HEK293 (cell line): ENCODE results near the gene ARHGEF4.

Experiments used
- CTCF ChIA-PET: fragments of 350-600 bp; formaldehyde crosslinking; extraction: SDS; loops from one replicate; lab custom pipeline; 2021; ENCODE audit warnings: antibody characterized with exemption; lab: Yijun Ruan, JAX
- POLR2A ChIA-PET: fragments of 300-600 bp; formaldehyde crosslinking; extraction: SDS; loops from one replicate; lab custom pipeline; 2020; ENCODE audit warnings: antibody characterized with exemption, inconsistent platforms; lab: Yijun Ruan, JAX
- H3K27ac ChIP-seq: fragments of 200-500 bp; sonication (Bioruptor generic); 2 replicates; pipeline ENCODE4 v1.5.1; 2014; ENCODE audit warnings: low read depth, low read length, control low read depth, inconsistent platforms; ENCODE audit errors: extremely low read depth
- H3K36me3 ChIP-seq, 2 experiments: fragments of 200-500 bp in 1 of 2; sonication (Bioruptor generic) in 1 of 2; 1 replicate in 1 of 2; 2 replicates in 1 of 2; pipeline ENCODE4 v1.5.1; 2014 to 2017; ENCODE audit warnings: inconsistent platforms in 2 of 2, low read length in 2 of 2; ENCODE audit not compliant: control insufficient read depth in 2 of 2, insufficient read depth in 1 of 2
- H3K4me1 ChIP-seq: fragments of 200-500 bp; sonication (Bioruptor generic); 2 replicates; pipeline ENCODE4 v1.5.1; 2014; ENCODE audit warnings: mild to moderate bottlenecking, low read length, inconsistent platforms; ENCODE audit not compliant: control insufficient read depth, insufficient read depth
- H3K4me3 ChIP-seq: 2 replicates; pipeline ENCODE4 v1.5.1; 2011; ENCODE audit warnings: low read depth, mild to moderate bottlenecking, control low read depth, low read length, moderate library complexity
- H3K9me3 ChIP-seq: fragments of 200-500 bp; sonication (Bioruptor generic); 2 replicates; pipeline ENCODE4 v1.5.1; 2014; ENCODE audit warnings: low read depth, low read length, inconsistent platforms; ENCODE audit not compliant: control insufficient read depth, insufficient read depth
- GLIS2 ChIP-seq: fragments of 450-650 bp; formaldehyde crosslinking; IDR thresholded peaks from 2 replicates; pipeline ENCODE4 v1.5.1; 2016; ENCODE audit warnings: missing biosample characterization, missing genetic modification characterization
- HOXA7 ChIP-seq: sonication (generic); formaldehyde crosslinking; IDR thresholded peaks from 2 replicates; pipeline ENCODE4 v1.8.1; 2022; ENCODE audit warnings: missing genetic modification reagents, borderline replicate concordance
- HOXC10 ChIP-seq: sonication (generic); formaldehyde crosslinking; IDR thresholded peaks from 2 replicates; pipeline ENCODE4 v1.8.1; 2023; ENCODE audit warnings: mild to moderate bottlenecking, missing genetic modification reagents
- IKZF3 ChIP-seq: fragments of 450-650 bp; IDR thresholded peaks from 2 replicates; pipeline ENCODE4 v1.5.0; 2018; ENCODE audit warnings: missing biosample characterization, mild to moderate bottlenecking, missing genetic modification characterization, moderate library complexity
- REPIN1 ChIP-seq: fragments of 450-650 bp; formaldehyde crosslinking; IDR thresholded peaks from 2 replicates; pipeline ENCODE4 v1.5.1; 2017; ENCODE audit warnings: missing biosample characterization, missing genetic modification characterization, low read depth
- SP3 ChIP-seq: fragments of 450-650 bp; formaldehyde crosslinking; IDR thresholded peaks from 2 replicates; pipeline ENCODE4 v1.5.1; 2016; ENCODE audit warnings: missing biosample characterization, missing genetic modification characterization
- SP7 ChIP-seq: fragments of 450-650 bp; formaldehyde crosslinking; IDR thresholded peaks from 2 replicates; pipeline ENCODE4 v1.5.1; 2016; ENCODE audit warnings: missing biosample characterization, missing genetic modification characterization
- TRIM28 ChIP-seq: IDR thresholded peaks from 2 replicates; pipeline ENCODE4 v1.6.1; 2011; ENCODE audit warnings: low read length, control low read depth, borderline replicate concordance
- ZBTB20 ChIP-seq: fragments of 450-650 bp; formaldehyde crosslinking; IDR thresholded peaks from 2 replicates; pipeline ENCODE4 v1.5.1; 2016; ENCODE audit warnings: missing biosample characterization, missing genetic modification characterization
- ZBTB26 ChIP-seq: fragments of 450-650 bp; formaldehyde crosslinking; optimal IDR thresholded peaks from 2 replicates; pipeline ENCODE3; 2016; ENCODE audit warnings: missing biosample characterization, mild to moderate bottlenecking, missing genetic modification characterization
- ZFHX2 ChIP-seq: fragments of 450-650 bp; formaldehyde crosslinking; conservative IDR thresholded peaks from 2 replicates; pipeline ENCODE4 v1.5.1; 2016; ENCODE audit warnings: missing biosample characterization, missing genetic modification characterization
- ZFP3 ChIP-seq: fragments of 450-650 bp; formaldehyde crosslinking; IDR thresholded peaks from 2 replicates; pipeline ENCODE4 v1.5.1; 2016; ENCODE audit warnings: low read depth, missing biosample characterization, missing genetic modification characterization
- ZNF202 ChIP-seq: fragments of 450-650 bp; formaldehyde crosslinking; IDR thresholded peaks from 2 replicates; pipeline ENCODE4 v1.5.1; 2016; ENCODE audit warnings: missing biosample characterization, missing genetic modification characterization, borderline replicate concordance
- ZNF221 ChIP-seq: fragments of 450-650 bp; formaldehyde crosslinking; IDR thresholded peaks from 2 replicates; pipeline ENCODE4 v1.5.1; 2017; ENCODE audit warnings: missing biosample characterization, missing genetic modification characterization, borderline replicate concordance
- ZNF24 ChIP-seq: fragments of 450-650 bp; formaldehyde crosslinking; IDR thresholded peaks from 2 replicates; pipeline ENCODE4 v1.5.1; 2016; ENCODE audit warnings: missing biosample characterization, missing genetic modification characterization
- ZNF449 ChIP-seq: fragments of 450-650 bp; formaldehyde crosslinking; IDR thresholded peaks from 2 replicates; pipeline ENCODE4 v1.5.1; 2017; ENCODE audit warnings: missing biosample characterization, mild to moderate bottlenecking, missing genetic modification characterization, moderate library complexity
- ZNF518A ChIP-seq: fragments of 450-650 bp; formaldehyde crosslinking; conservative IDR thresholded peaks from 2 replicates; pipeline ENCODE4 v1.5.1; 2016; ENCODE audit warnings: low read depth, missing biosample characterization, missing genetic modification characterization
- ZNF621 ChIP-seq: fragments of 450-650 bp; formaldehyde crosslinking; IDR thresholded peaks from 2 replicates; pipeline ENCODE4 v1.5.1; 2017; ENCODE audit warnings: missing biosample characterization, missing genetic modification characterization
- ZNF624 ChIP-seq: fragments of 450-650 bp; formaldehyde crosslinking; IDR thresholded peaks from 2 replicates; pipeline ENCODE4 v1.5.1; 2017; ENCODE audit warnings: missing biosample characterization, missing genetic modification characterization
- ZNF629 ChIP-seq: fragments of 450-650 bp; formaldehyde crosslinking; IDR thresholded peaks from 2 replicates; pipeline ENCODE4 v1.5.1; 2017; ENCODE audit warnings: missing biosample characterization, missing genetic modification characterization
- ZNF660 ChIP-seq: fragments of 450-650 bp; IDR thresholded peaks from 2 replicates; pipeline ENCODE4 v1.5.1; 2018; ENCODE audit warnings: missing biosample characterization, mild to moderate bottlenecking, missing genetic modification characterization
- ZNF677 ChIP-seq: fragments of 450-650 bp; IDR thresholded peaks from 2 replicates; pipeline ENCODE4 v1.5.0; 2018; ENCODE audit warnings: missing biosample characterization, mild to moderate bottlenecking, missing genetic modification characterization, moderate library complexity
- ZNF747 ChIP-seq: fragments of 450-650 bp; formaldehyde crosslinking; IDR thresholded peaks from 2 replicates; pipeline ENCODE4 v1.5.1; 2016; ENCODE audit warnings: missing biosample characterization, missing genetic modification characterization
- ZNF76 ChIP-seq: fragments of 450-650 bp; formaldehyde crosslinking; IDR thresholded peaks from 2 replicates; pipeline ENCODE4; 2016; ENCODE audit warnings: low read depth, missing biosample characterization, missing genetic modification characterization, borderline replicate concordance
- ZNF785 ChIP-seq: fragments of 450-650 bp; formaldehyde crosslinking; IDR thresholded peaks from 2 replicates; pipeline ENCODE4 v1.5.1; 2016; ENCODE audit warnings: missing biosample characterization, missing genetic modification characterization

The ARHGEF4 gene

GRCh38 chr2:131004446-131005209, 167.9 kb downstream of the ARHGEF4 start:
- H3K4me3 ChIP-seq: no peak overlapping the region
- no peaks in the 10 kb centered on the region for H3K9me3 ChIP-seq
- TF ChIP-seq ZNF518A (tag by site-specific recombination) (no peak), REPIN1 (tag by site-specific recombination) (no peak), ZNF221 (tag by site-specific recombination) (no peak), SP3 (tag by site-specific recombination) (no peak), GLIS2 (tag by site-specific recombination) (no peak), SP7 (no peak), ZNF24 (tag by site-specific recombination) (no peak), ZNF202 (tag by site-specific recombination) (no peak), ZNF677 (no peak), ZFHX2 (no peak)
- TF ChIP-seq, all 188 proteins: peak for 0
- no peaks in the 10 kb centered on the region for H3K4me1 ChIP-seq
- CTCF ChIA-PET: no interaction called here
- no peak overlapping the region for H3K27ac ChIP-seq
- no peaks in the 10 kb centered on the region for H3K36me3 ChIP-seq
- POLR2A ChIA-PET: no interaction called here

GRCh38 chr2:131005216-131005935, 168.7 kb downstream of the ARHGEF4 start:
- TF ChIP-seq ZNF624 (tag by site-specific recombination) (no peak), ZNF76 (no peak)
- Histone ChIP-seq H3K4me1 (no peaks in the 10 kb centered on the region), H3K36me3 (no peaks in the 10 kb centered on the region), H3K27ac (no peak overlapping the region), H3K9me3 (no peaks in the 10 kb centered on the region), H3K4me3 (no peak overlapping the region)
- POLR2A ChIA-PET: no interaction called here
- CTCF ChIA-PET: no interaction called here

GRCh38 chr2:131006561-131006960, 169.8 kb downstream of the ARHGEF4 start:
- Histone ChIP-seq H3K27ac (no peak overlapping the region), H3K4me3 (no peak overlapping the region), H3K4me1 (no peaks in the 10 kb centered on the region), H3K36me3 (no peaks in the 10 kb centered on the region), H3K9me3 (no peaks in the 10 kb centered on the region)
- TF ChIP-seq ZBTB26: no peak
- TF ChIP-seq ZNF747 (tag by site-specific recombination): no peak
- TF ChIP-seq ZNF621 (tag by site-specific recombination): no peak
- TF ChIP-seq HOXC10 (CRISPR knock-in tag): no peak
- TF ChIP-seq ZNF785 (tag by site-specific recombination): no peak
- no peak for TF ChIP-seq ZNF449 (tag by site-specific recombination)
- TF ChIP-seq ZNF629 (tag by site-specific recombination): no peak
- no peak for TF ChIP-seq ZFP3 (tag by site-specific recombination)
- no peak for TF ChIP-seq IKZF3
- no peak for TF ChIP-seq TRIM28
- TF ChIP-seq ZNF660 (tag by site-specific recombination): no peak
- TF ChIP-seq GLIS2 (tag by site-specific recombination): no peak
- TF ChIP-seq HOXA7 (CRISPR knock-in tag): no peak
- no peak for TF ChIP-seq ZBTB20 (tag by site-specific recombination)
- CTCF ChIA-PET: interaction anchor here (1.1 kb wide), 1 partner anchor 209 kb away, joined by 3 read pairs; no protein-coding TSS in a partner anchor
- POLR2A ChIA-PET: no interaction called here
